CD14-positive monocyte (primary cell): ENCODE data around the gene MACC1. TPM values are rescaled to one million over a fixed set of nuclear protein-coding genes. Genes with fewer than 3 reads are reported as not detected.

Experiments
- DNase-seq, 3 donors: peaks; one replicate each; pipeline ENCODE4 v3.0.0-alpha.2; 2011 to 2022
- H2AFZ ChIP-seq: 2 replicates; pipeline ENCODE4 v1.6.0; 2012; ENCODE audit warnings: mild to moderate bottlenecking, low read depth, low read length, inconsistent platforms; ENCODE audit not compliant: insufficient read depth, poor library complexity, severe bottlenecking
- H3K27ac ChIP-seq, 2 donors: 1 replicate in 1 of 2; 2 replicates in 1 of 2; pipeline ENCODE4 v1.5.1; 2012 to 2013; ENCODE audit warnings: low read length in 2 of 2, control low read depth in 1 of 2, inconsistent platforms in 1 of 2, low read depth in 1 of 2, mild to moderate bottlenecking in 1 of 2
- H3K27me3 ChIP-seq, 2 donors: one replicate each; pipeline versions ENCODE4 v1.6.0 to v1.6.1; 2011 to 2013; ENCODE audit warnings: low read length in 2 of 2; ENCODE audit not compliant: control insufficient read depth in 2 of 2, insufficient read depth in 2 of 2
- H3K36me3 ChIP-seq, 2 donors: replicated peaks in 1 of 2; 1 replicate in 1 of 2; 2 replicates in 1 of 2; pipeline versions ENCODE4 v1.5.1 to v1.6.1; 2012 to 2013; ENCODE audit warnings: low read length in 2 of 2, control low read depth in 1 of 2, inconsistent platforms in 1 of 2, mild to moderate bottlenecking in 1 of 2; ENCODE audit not compliant: insufficient read depth in 2 of 2, control insufficient read depth in 1 of 2
- H3K4me1 ChIP-seq, 2 donors: 1 replicate in 1 of 2; 2 replicates in 1 of 2; pipeline versions ENCODE4 v1.5.1 to v1.6.1; 2012 to 2013; ENCODE audit warnings: low read length in 2 of 2, control low read depth in 1 of 2, inconsistent platforms in 1 of 2, mild to moderate bottlenecking in 1 of 2, moderate library complexity in 1 of 2; ENCODE audit not compliant: insufficient read depth in 2 of 2, control insufficient read depth in 1 of 2
- H3K4me2 ChIP-seq: replicated peaks from 2 replicates; pipeline ENCODE3; 2012; ENCODE audit warnings: low read length, moderate library complexity, mild to moderate bottlenecking; ENCODE audit not compliant: poor library complexity, severe bottlenecking; ENCODE audit errors: extremely low read depth
- H3K4me3 ChIP-seq, 3 experiments: fragments of 200-600 bp in 1 of 3; sonication (generic) in 1 of 3; replicated peaks in 1 of 3; 1 replicate in 2 of 3; 2 replicates in 1 of 3; pipeline ENCODE4 v1.5.1; 2011 to 2013; ENCODE audit warnings: low read length in 3 of 3, mild to moderate bottlenecking in 3 of 3, control low read depth in 2 of 3, low read depth in 2 of 3, inconsistent platforms in 1 of 3, moderate library complexity in 1 of 3
- H3K79me2 ChIP-seq: 2 replicates; pipeline ENCODE4 v1.6.0; 2012; ENCODE audit warnings: mild to moderate bottlenecking, control low read depth, inconsistent platforms, low read length, moderate library complexity; ENCODE audit not compliant: insufficient read depth
- H3K9ac ChIP-seq: 2 replicates; pipeline ENCODE4 v1.6.0; 2017; ENCODE audit warnings: low read length, mild to moderate bottlenecking; ENCODE audit not compliant: insufficient read depth, poor library complexity, severe bottlenecking
- H3K9me3 ChIP-seq, 2 donors: replicated peaks in 1 of 2; 1 replicate in 1 of 2; 2 replicates in 1 of 2; pipeline versions ENCODE4 v1.5.1 to v1.6.1; 2012 to 2013; ENCODE audit warnings: low read length in 2 of 2, control low read depth in 1 of 2; ENCODE audit not compliant: control insufficient read depth in 1 of 2, insufficient read depth in 1 of 2
- H4K20me1 ChIP-seq: 2 replicates; pipeline ENCODE4 v1.6.0; 2012; ENCODE audit warnings: mild to moderate bottlenecking, low read length, control low read depth, moderate library complexity; ENCODE audit not compliant: insufficient read depth
- H3K27ac Mint-ChIP-seq, 7 donors: one replicate each; pipeline ENCODE4 v1.8.0; 2020; ENCODE audit warnings: mild to moderate bottlenecking in 7 of 7, mixed read lengths in 7 of 7, moderate library complexity in 6 of 7, inconsistent platforms in 2 of 7
- H3K27me3 Mint-ChIP-seq, 3 donors: one replicate each; pipeline ENCODE4 v1.8.0; 2021 to 2022; ENCODE audit warnings: low read depth in 3 of 3, mild to moderate bottlenecking in 3 of 3, mixed read lengths in 3 of 3, moderate library complexity in 3 of 3, inconsistent platforms in 1 of 3
- H3K36me3 Mint-ChIP-seq, 2 donors: one replicate each; pipeline ENCODE4 v1.8.0; 2020; ENCODE audit warnings: mixed read lengths in 2 of 2, inconsistent platforms in 1 of 2, mild to moderate bottlenecking in 1 of 2
- H3K4me1 Mint-ChIP-seq: one replicate; pipeline ENCODE4 v1.8.0; 2020; ENCODE audit warnings: mild to moderate bottlenecking, mixed read lengths
- H3K4me3 Mint-ChIP-seq, 2 donors: one replicate each; pipeline ENCODE4 v1.8.0; 2020; ENCODE audit warnings: mild to moderate bottlenecking in 2 of 2, mixed read lengths in 2 of 2, moderate library complexity in 1 of 2
- H3K9me3 Mint-ChIP-seq, 7 donors: one replicate each; pipeline ENCODE4 v1.8.0; 2020 to 2022; ENCODE audit warnings: mixed read lengths in 7 of 7, mild to moderate bottlenecking in 6 of 7, moderate library complexity in 6 of 7, inconsistent platforms in 2 of 7
- WGBS: methylation state at CpG from one replicate; pipeline ENCODE4 v1.1.5; 2013; ENCODE audit warnings: missing lambda C conversion rate; ENCODE audit not compliant: insufficient coverage; 5-methylcytosine and 5-hydroxymethylcytosine counted together
- intact Hi-C, 2 donors: fragments of 100-400 bp; cut with micrococcal nuclease; formaldehyde crosslinking; loops; one replicate each; pipeline versions ENCODE4 v1.15.0 to v1.15.1; 2023
- polyA plus RNA-seq, 3 donors: library from polyadenylated mRNA; depleted of rRNA in 1 of 3; unstranded in 2 of 3; stranded (reverse) in 1 of 3; fragments of 300-500 nt in 2 of 3; fragments of >200 nt in 1 of 3; fragmentation: Illumina TruSeq in 2 of 3; gene quantifications; 1 replicate in 2 of 3; 2 replicates in 1 of 3; pipeline ENCODE4 v1.2.3, GENCODE V29; 2012 to 2021
- TF ChIP-seq, protein P1 (sequence below): fragments of 200-600 bp; IDR thresholded peaks from one replicate; pipeline ENCODE4 v1.8.0; 2022; ENCODE audit warnings: antibody characterized with exemption, mild to moderate bottlenecking

The MACC1 gene
- polyA plus RNA-seq, 3 donors, result not detected

DNA sequence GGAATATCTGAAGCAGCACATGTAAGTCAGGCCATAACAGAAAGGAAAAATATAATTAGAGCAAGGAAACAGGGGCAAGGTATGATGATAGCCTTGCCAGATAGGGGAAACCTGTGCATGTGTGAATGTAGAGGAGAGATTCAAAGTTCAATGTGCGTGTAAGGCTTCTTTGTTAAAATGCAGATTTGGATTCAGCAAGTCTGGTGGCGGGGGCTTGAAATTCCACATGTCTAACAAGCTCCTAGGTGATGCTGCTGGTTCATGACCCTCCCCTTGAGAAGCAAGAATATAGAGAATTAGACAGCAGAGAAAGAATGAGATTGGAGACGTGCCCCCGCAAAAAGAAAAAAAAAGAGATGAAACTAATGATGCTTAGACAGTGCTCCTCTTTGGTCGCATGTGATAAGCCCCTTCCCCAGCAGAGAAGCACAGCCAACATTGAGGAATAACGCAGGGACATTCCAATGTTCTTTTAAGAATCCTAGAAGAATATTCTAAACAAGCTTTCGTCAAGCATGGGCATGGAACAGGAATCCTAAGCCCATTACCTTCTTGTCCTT, 21.1 kb upstream of the MACC1 start:
- H4K20me1 ChIP-seq, result no peaks in the 10 kb centered on the region
- no peaks in the 10 kb centered on the region for H3K9me3 ChIP-seq
- H3K4me2 ChIP-seq, result no peak overlapping the region
- H3K4me3 ChIP-seq, result no peak overlapping the region
- no peak overlapping the region for H2AFZ ChIP-seq
- Mint-ChIP-seq H3K9me3 (peaks cover 0 to 4% (median 0%) of the 10 kb centered on the region in 7 donors), H3K4me3 (no peak overlapping the region), H3K27ac (peak overlapping the region; percentile 30 to 90 (median 81)), H3K27me3 (peaks cover 0 to 1% (median 1%) of the 10 kb centered on the region in 3 donors), H3K4me1 (peaks cover 10% of the 10 kb centered on the region), H3K36me3 (no peaks in the 10 kb centered on the region)
- no peaks in the 10 kb centered on the region for H3K79me2 ChIP-seq
- DNase-seq, result no peak
- intact Hi-C loops, result loop anchor here in 1 of 2 donors (5.0 kb wide), 1 partner anchor 64 kb away; no protein-coding TSS in a partner anchor
- 95% methylated on average over 7 of the region's 7 CpGs for WGBS
- TF ChIP-seq, protein P1, sequence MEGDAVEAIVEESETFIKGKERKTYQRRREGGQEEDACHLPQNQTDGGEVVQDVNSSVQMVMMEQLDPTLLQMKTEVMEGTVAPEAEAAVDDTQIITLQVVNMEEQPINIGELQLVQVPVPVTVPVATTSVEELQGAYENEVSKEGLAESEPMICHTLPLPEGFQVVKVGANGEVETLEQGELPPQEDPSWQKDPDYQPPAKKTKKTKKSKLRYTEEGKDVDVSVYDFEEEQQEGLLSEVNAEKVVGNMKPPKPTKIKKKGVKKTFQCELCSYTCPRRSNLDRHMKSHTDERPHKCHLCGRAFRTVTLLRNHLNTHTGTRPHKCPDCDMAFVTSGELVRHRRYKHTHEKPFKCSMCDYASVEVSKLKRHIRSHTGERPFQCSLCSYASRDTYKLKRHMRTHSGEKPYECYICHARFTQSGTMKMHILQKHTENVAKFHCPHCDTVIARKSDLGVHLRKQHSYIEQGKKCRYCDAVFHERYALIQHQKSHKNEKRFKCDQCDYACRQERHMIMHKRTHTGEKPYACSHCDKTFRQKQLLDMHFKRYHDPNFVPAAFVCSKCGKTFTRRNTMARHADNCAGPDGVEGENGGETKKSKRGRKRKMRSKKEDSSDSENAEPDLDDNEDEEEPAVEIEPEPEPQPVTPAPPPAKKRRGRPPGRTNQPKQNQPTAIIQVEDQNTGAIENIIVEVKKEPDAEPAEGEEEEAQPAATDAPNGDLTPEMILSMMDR, result no peak
- H3K9ac ChIP-seq, result no peak overlapping the region
- peak overlapping the region in 1 of 2 donors; percentile 52 for H3K27ac ChIP-seq
- H3K36me3 ChIP-seq, result no peaks in the 10 kb centered on the region
- H3K27me3 ChIP-seq, result no peaks in the 10 kb centered on the region
- peaks cover 5 to 11% of the 10 kb centered on the region in 2 donors for H3K4me1 ChIP-seq

DNA sequence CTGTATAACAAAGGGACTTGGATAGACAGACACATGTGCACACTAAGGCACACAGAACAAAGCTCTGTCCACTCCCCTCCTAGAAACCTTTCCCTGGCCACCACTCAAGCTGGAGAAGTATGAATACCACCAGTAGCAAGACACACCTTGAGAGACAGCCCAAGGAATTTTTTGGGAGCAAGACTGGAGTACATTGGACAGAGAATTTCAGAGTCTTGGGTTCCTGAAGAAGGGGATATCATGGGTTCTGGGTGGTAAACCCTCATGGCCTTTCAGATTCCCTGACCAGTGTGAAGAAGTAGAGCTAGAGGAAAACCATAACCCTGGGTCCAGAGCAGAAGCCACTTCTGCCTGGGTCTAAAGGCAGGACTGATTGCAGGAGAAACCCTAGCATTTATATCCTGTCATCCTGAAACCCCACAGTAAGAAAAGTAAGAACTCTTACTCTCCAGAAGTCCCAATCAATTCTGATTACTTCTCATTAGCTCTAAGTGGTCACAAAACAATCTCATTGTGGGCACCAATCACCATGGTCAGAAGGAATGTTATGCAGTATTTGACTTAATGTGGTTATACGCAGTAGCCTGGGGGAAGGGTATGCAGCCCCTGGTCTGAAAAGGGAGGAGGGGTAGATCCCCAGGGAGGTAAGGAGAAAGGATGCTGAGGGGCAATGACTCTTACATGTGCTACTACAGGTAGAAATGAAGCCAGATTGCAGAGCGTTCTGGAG, 20.4 kb upstream of the MACC1 start:
- Histone ChIP-seq H3K79me2 (no peaks in the 10 kb centered on the region), H3K4me1 (peaks cover 5 to 11% of the 10 kb centered on the region in 2 donors), H3K9me3 (no peaks in the 10 kb centered on the region), H3K27me3 (no peaks in the 10 kb centered on the region), H2AFZ (no peak overlapping the region), H3K9ac (no peak overlapping the region), H3K27ac (no peak overlapping the region), H3K36me3 (no peaks in the 10 kb centered on the region), H3K4me2 (no peak overlapping the region), H3K4me3 (no peak overlapping the region), H4K20me1 (no peaks in the 10 kb centered on the region)
- H3K4me1 Mint-ChIP-seq, result peaks cover 10% of the 10 kb centered on the region
- peak overlapping the region in 2 of 7 donors; percentile 34 to 73 for H3K27ac Mint-ChIP-seq
- peaks cover 0 to 1% (median 1%) of the 10 kb centered on the region in 3 donors for H3K27me3 Mint-ChIP-seq
- no peaks in the 10 kb centered on the region for H3K36me3 Mint-ChIP-seq
- H3K9me3 Mint-ChIP-seq, result peaks cover 0 to 2% (median 0%) of the 10 kb centered on the region in 7 donors
- H3K4me3 Mint-ChIP-seq, result no peak overlapping the region
- 94% methylated on average over 2 of the region's 2 CpGs for WGBS
- TF ChIP-seq, protein P1, result no peak
- no peak for DNase-seq
- intact Hi-C loops, result loop anchor here in 1 of 2 donors (5.0 kb wide), 1 partner anchor 65 kb away; no protein-coding TSS in a partner anchor
